Esophagus (tissue), 2 donors: Measurements from ENCODE around the gene METTL22. TPM values are rescaled to one million over a fixed set of nuclear protein-coding genes. Genes with fewer than 3 reads are reported as not detected.
A peak's percentile ranks its signal among the peaks of the same experiment; 100 is the strongest.

Source experiments
- H3K27ac ChIP-seq, 2 donors: one replicate each; pipeline ENCODE4 v1.5.1; 2013; ENCODE audit warnings: low read depth in 2 of 2, mild to moderate bottlenecking in 2 of 2, inconsistent platforms in 1 of 2, low read length in 1 of 2, moderate library complexity in 1 of 2
- H3K27me3 ChIP-seq, 2 donors: one replicate each; pipeline ENCODE4 v1.6.1; 2013; ENCODE audit warnings: low read length in 2 of 2, control low read depth in 1 of 2, mild to moderate bottlenecking in 1 of 2; ENCODE audit not compliant: insufficient read depth in 2 of 2, control insufficient read depth in 1 of 2
- H3K36me3 ChIP-seq, 2 donors: one replicate each; pipeline ENCODE4 v1.6.1; 2013; ENCODE audit warnings: low read length in 1 of 2; ENCODE audit not compliant: control insufficient read depth in 2 of 2, insufficient read depth in 2 of 2
- H3K4me1 ChIP-seq, 2 donors: one replicate each; pipeline ENCODE4 v1.6.1; 2013; ENCODE audit warnings: low read length in 1 of 2; ENCODE audit not compliant: control insufficient read depth in 2 of 2, insufficient read depth in 2 of 2
- H3K4me3 ChIP-seq, 2 donors: one replicate each; pipeline ENCODE4 v1.5.1; 2013; ENCODE audit warnings: low read length in 2 of 2, mild to moderate bottlenecking in 2 of 2, low read depth in 1 of 2, moderate library complexity in 1 of 2
- H3K9me3 ChIP-seq, 2 donors: one replicate each; pipeline ENCODE4 v1.6.1; 2013; ENCODE audit warnings: mild to moderate bottlenecking in 2 of 2, low read depth in 1 of 2, low read length in 1 of 2, moderate library complexity in 1 of 2; ENCODE audit not compliant: control insufficient read depth in 2 of 2, insufficient read depth in 1 of 2
- WGBS, 2 donors: extraction: QIAGEN DNeasy Blood & Tissue Kit; methylation state at CpG; one replicate each; pipeline ENCODE4 v1.1.7; 2013; 5-methylcytosine and 5-hydroxymethylcytosine counted together
- polyA plus RNA-seq, 2 donors: library from polyadenylated mRNA; stranded (reverse); fragments of 200-250 nt; gene quantifications; one replicate each; pipeline ENCODE4 v1.2.3, GENCODE V29; 2013
- donor health status: healthy with polysubstance abuse.
- donor health status: Bipolar disorder and iron deficiency.

Gene METTL22
- polyA plus RNA-seq, 2 donors = 12.3 to 16.6 TPM

DNA sequence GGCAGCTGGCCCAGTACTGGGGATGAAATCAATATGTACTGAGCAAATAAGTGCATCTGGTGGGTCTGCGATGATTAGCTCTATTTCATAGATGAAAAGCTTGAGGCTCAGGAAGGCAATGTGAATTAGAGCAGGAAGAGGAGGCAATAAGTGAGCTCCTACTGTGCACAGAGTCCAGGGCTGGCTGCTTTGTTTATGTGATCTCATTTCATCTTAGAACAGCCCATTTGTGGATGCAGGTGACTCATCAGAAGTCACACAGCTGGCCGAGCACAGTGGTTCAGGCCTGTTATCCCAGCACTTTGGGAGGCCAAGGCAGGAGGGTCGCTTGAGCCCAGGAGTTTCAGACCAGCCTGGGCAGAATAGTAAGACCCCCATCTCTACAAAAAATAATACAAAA is 38.3 kb upstream of the METTL22 start:
- Histone ChIP-seq H3K9me3 (peaks cover 0 to 2% of the 10 kb centered on the region in 2 donors), H3K27me3 (no peaks in the 10 kb centered on the region), H3K36me3 (no peaks in the 10 kb centered on the region), H3K27ac (no peak overlapping the region), H3K4me3 (no peak overlapping the region), H3K4me1 (no peaks in the 10 kb centered on the region)
- 67 to 79% methylated on average over 3 of the region's 3 CpGs for WGBS, 2 donors

DNA sequence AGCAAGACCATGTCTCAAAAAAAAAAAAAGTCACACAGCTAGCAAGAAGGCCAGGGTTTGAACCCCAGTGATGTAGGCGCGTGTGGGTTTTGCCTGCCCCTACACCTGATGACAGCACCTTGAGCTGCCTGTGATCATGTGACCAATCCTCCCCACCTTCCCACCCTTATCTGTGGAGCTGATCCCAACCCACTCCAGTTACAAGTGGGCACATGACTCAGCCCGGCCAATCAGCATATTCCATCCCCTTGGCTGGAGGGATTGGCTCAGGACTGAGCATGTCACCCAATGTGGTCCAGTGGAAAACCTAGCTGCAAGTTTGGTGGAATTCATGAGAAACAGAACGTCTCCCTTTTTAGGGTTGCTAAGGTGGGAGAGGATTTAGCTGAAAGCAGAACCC is 37.8 kb upstream of the METTL22 start:
- Histone ChIP-seq H3K4me1 (no peaks in the 10 kb centered on the region), H3K27me3 (peaks cover 0 to under 1% of the 10 kb centered on the region in 2 donors), H3K36me3 (no peaks in the 10 kb centered on the region), H3K4me3 (no peak overlapping the region), H3K27ac (no peak overlapping the region), H3K9me3 (peaks cover 0 to 2% of the 10 kb centered on the region in 2 donors)
- 68 to 74% methylated on average over 4 of the region's 4 CpGs for WGBS, 2 donors

DNA sequence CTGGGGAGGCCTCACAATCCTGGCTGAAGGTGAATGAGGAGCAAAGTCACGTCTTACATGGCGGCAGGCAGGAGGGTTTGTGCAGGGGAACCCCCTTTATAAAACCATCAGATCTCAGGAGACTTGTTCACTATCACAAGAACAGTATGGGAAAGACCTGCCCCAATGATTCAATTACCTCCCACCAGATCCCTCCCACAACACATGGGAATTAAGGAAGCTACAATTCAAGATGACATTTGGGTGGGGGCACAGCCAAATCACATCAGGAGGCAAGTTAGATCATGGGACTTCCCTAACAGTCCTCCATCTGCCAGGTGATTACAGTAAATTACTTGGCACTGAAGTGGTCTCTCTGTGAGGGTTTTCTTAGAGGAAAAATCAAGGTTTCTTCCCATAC is 36.5 kb upstream of the METTL22 start:
- Histone ChIP-seq H3K9me3 (peaks cover 0 to 2% of the 10 kb centered on the region in 2 donors), H3K36me3 (no peaks in the 10 kb centered on the region), H3K27ac (no peak overlapping the region), H3K4me3 (no peak overlapping the region), H3K27me3 (peaks cover under 1 to 11% of the 10 kb centered on the region in 2 donors), H3K4me1 (peaks cover 2 to 4% of the 10 kb centered on the region in 2 donors)
- WGBS, 2 donors = 72 to 77% methylated on average over 2 of the region's 2 CpGs

- H3K27ac ChIP-seq = no peak overlapping the region
- H3K4me1 ChIP-seq = peaks cover 4 to 5% of the 10 kb centered on the region in 2 donors
- peaks cover 3 to 16% of the 10 kb centered on the region in 2 donors for H3K27me3 ChIP-seq
- peaks cover 0 to 4% of the 10 kb centered on the region in 2 donors for H3K9me3 ChIP-seq
- 76 to 84% methylated on average over 3 of the region's 3 CpGs for WGBS, 2 donors
- H3K4me3 ChIP-seq = no peak overlapping the region
- H3K36me3 ChIP-seq = no peaks in the 10 kb centered on the region
These were observed 35.6 kb upstream of the METTL22 start for GRCh38 chr16:8585857-8586256.

DNA sequence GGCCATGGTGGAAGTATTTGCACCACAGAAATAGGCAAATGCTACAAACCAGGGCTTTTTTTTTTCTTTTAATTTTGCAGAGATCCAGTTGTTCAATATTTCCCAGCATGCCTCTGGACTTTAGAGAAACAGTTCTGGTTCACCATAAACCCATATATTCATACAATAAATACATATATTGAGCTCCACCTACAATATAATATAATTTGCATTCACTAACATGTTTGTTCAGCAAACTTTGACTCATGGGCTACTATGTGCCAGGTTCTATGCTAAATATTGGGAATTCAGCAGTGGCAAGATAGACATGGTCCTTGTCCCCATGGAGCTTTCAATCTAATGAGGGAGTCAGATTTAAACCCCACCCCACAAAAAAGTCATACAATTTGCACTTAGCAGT is 34.4 kb upstream of the METTL22 start:
- H3K9me3 ChIP-seq = peaks cover 0 to 7% of the 10 kb centered on the region in 2 donors

DNA sequence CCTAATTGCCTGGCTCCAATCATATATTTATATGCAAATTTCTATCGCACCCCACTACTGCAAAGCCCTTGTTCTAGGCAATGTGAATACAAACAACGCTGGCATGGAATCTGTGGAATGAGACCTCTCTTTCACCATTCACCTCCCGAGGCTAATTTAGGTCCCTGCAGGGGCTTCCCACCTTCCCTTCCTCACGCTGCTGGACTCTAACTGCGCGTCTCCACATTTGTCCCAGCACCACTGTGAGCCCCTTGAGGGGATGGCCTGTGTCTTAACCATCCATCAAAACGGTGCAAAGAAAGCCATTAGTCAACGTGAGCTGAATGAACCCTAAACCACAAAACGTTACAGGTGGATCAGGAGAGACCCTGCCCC is 32.8 kb upstream of the METTL22 start:
- Histone ChIP-seq H3K4me3 (no peak overlapping the region), H3K27me3 (peaks cover 3 to 24% of the 10 kb centered on the region in 2 donors), H3K9me3 (peaks cover 0 to 7% of the 10 kb centered on the region in 2 donors), H3K4me1 (peaks cover 4 to 5% of the 10 kb centered on the region in 2 donors), H3K36me3 (no peaks in the 10 kb centered on the region), H3K27ac (no peak overlapping the region)
- 8 to 9% methylated on average over 9 of the region's 9 CpGs for WGBS, 2 donors

More for the DNA sequence above, 34.4 kb upstream of the METTL22 start:
- H3K4me1 ChIP-seq = peaks cover 4 to 5% of the 10 kb centered on the region in 2 donors
- no peak overlapping the region for H3K27ac ChIP-seq
- peaks cover 3 to 16% of the 10 kb centered on the region in 2 donors for H3K27me3 ChIP-seq
- no peaks in the 10 kb centered on the region for H3K36me3 ChIP-seq
- no peak overlapping the region for H3K4me3 ChIP-seq

- H3K27ac ChIP-seq = no peak overlapping the region
- H3K9me3 ChIP-seq = peaks cover 0 to 5% of the 10 kb centered on the region in 2 donors
- H3K36me3 ChIP-seq = no peaks in the 10 kb centered on the region
- H3K27me3 ChIP-seq = peaks cover 3 to 24% of the 10 kb centered on the region in 2 donors
- WGBS, 2 donors = 3% methylated on average over 62 to 64 of the region's 64 CpGs
- peak overlapping the region in 1 of 2 donors; percentile 7 for H3K4me3 ChIP-seq
- H3K4me1 ChIP-seq = peaks cover 4 to 5% of the 10 kb centered on the region in 2 donors
These were observed 32.2 kb upstream of the METTL22 start for GRCh38 chr16:8589057-8589899.

- H3K4me3 ChIP-seq = peak within 1 kb of the TSS in 1 of 2 donors; percentile 7
- no peaks in the 10 kb centered on the region for H3K36me3 ChIP-seq
- no peak within 1 kb of the TSS for H3K27ac ChIP-seq
- WGBS, 2 donors = 5 to 6% methylated on average over 41 of the region's 41 CpGs
- peaks cover 0 to 5% of the 10 kb centered on the region in 2 donors for H3K9me3 ChIP-seq
- peaks cover 3 to 24% of the 10 kb centered on the region in 2 donors for H3K27me3 ChIP-seq
- H3K4me1 ChIP-seq = peaks cover 4 to 5% of the 10 kb centered on the region in 2 donors
These were observed 31.4 kb upstream of the METTL22 start, which contains the start of gene TMEM114 for GRCh38 chr16:8589900-8590688. TSS of gene TMEM114 (minus strand) at chr16:8590511. CDS start at chr16:8589838, 673 bp downstream.

GRCh38 chr16:8590811-8591210 is 30.7 kb upstream of the METTL22 start:
- Histone ChIP-seq H3K4me1 (peaks cover 4 to 5% of the 10 kb centered on the region in 2 donors), H3K27ac (no peak overlapping the region), H3K4me3 (no peak overlapping the region), H3K36me3 (no peaks in the 10 kb centered on the region), H3K27me3 (peaks cover 3 to 24% of the 10 kb centered on the region in 2 donors), H3K9me3 (peaks cover 0 to 5% of the 10 kb centered on the region in 2 donors)
- WGBS, 2 donors = 93 to 95% methylated on average over 3 of the region's 3 CpGs
